ENCODE measurements around the gene NR3C1. TPM values are rescaled to one million over a fixed set of nuclear protein-coding genes. Genes with fewer than 3 reads are reported as not detected.

Gene NR3C1
- polyA plus RNA-seq, 10 donors: 60.0 to 79.2 (median 69.1) TPM

- DNase-seq: no peak
Observed at GRCh38 chr5:143428155-143428554, 24.7 kb upstream of the NR3C1 start.

- DNase-seq: no peak
Observed at GRCh38 chr5:143427122-143427735, 23.7 kb upstream of the NR3C1 start.

GRCh38 chr5:143426437-143426991 lies 23.0 kb upstream of the NR3C1 start:
- DNase-seq: no peak

GRCh38 chr5:143425835-143426234 lies 22.3 kb upstream of the NR3C1 start:
- DNase-seq: no peak

- DNase-seq: no peak
Observed at GRCh38 chr5:143418140-143418866, 14.8 kb upstream of the NR3C1 start.

GRCh38 chr5:143417503-143418139 lies 14.1 kb upstream of the NR3C1 start:
- no peak for DNase-seq

GRCh38 chr5:143416411-143416810 lies 12.9 kb upstream of the NR3C1 start:
- no peak for DNase-seq

GRCh38 chr5:143413958-143414669 lies 10.6 kb upstream of the NR3C1 start:
- DNase-seq: no peak

GRCh38 chr5:143412661-143413342 lies 9.3 kb upstream of the NR3C1 start:
- DNase-seq: no peak

- no peak for DNase-seq
Observed at GRCh38 chr5:143409926-143410325, 6.4 kb upstream of the NR3C1 start.

- DNase-seq: no peak
Observed at GRCh38 chr5:143406408-143406807, 2.9 kb upstream of the NR3C1 start.

- DNase-seq: no peak
Observed at GRCh38 chr5:143405849-143406098, 2.3 kb upstream of the NR3C1 start.

- peak; percentile 84 to 97 (median 92) for DNase-seq
Observed at GRCh38 chr5:143405063-143405848, 1.8 kb upstream of the NR3C1 start.

- DNase-seq: peak; percentile 93 to 96 (median 94)
Observed at GRCh38 chr5:143404416-143405062, 1.1 kb upstream of the NR3C1 start.

GRCh38 chr5:143403334-143403592 lies 223 bp downstream of the NR3C1 start:
- no peak for DNase-seq

- peak; percentile 34 to 84 (median 60) for DNase-seq
Observed at GRCh38 chr5:143402553-143403333, 743 bp downstream of the NR3C1 start.

- no peak for DNase-seq
Observed at GRCh38 chr5:143402017-143402552, 1.4 kb downstream of the NR3C1 start.

- DNase-seq: peak in 1 of 3 donors; percentile 35
Observed at GRCh38 chr5:143401227-143402016, 2.1 kb downstream of the NR3C1 start.
